ENCODE results near the gene PYGM.

Gene PYGM

DNA sequence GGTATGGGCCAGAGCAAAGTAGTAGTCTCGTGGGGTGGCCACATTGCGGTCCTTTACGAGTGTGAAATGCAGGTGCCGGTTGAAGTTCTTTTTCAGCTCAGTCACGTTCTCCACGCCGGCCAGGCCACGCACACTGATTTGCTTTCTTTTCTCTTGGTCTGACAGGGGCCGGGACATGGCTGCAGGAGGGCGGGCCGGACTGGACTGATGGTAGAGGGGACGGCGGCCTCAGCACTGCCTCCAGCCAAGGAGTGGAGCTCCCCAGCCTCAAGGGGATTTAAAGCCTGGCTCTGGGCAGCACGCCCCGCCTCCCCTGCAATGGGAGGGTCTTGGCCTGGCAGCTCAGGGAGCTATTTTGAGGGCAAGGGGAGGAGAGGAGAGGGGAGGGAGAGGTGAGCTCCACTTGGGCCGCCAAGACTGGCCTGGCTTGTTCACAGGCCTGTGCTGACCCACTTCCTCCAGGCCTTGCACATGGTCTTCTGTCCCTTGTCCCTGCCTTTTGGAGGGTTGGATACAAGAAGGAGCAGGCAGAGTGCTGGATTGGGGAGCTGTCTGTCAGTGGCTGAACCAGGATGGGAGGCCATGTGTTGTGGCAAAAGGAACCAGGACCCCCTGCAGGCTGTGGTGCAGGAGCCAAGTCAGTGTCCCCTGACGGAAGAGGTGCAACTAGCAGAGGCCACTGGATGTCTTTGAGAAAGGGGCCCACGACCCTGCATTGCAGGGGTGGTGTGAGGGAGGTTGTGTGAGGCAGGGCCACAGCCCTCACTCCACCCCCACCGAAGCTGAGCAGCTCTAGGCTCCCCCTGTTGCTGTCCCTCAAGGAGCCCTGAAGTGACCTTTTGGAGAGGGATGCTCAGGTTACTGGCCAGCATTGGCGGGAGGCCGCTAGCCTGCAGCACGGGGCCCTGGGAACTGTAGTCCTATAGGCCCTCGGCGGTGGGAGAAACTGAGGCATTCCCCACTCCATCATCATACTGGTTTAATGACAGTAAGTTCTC is at the start of gene PYGM:
Gene PYGM (minus strand): TSS at position 253 of the 998 bp plus-strand sequence. CDS start 76 bp downstream, at position 177.
- no peak for DNase-seq

DNA sequence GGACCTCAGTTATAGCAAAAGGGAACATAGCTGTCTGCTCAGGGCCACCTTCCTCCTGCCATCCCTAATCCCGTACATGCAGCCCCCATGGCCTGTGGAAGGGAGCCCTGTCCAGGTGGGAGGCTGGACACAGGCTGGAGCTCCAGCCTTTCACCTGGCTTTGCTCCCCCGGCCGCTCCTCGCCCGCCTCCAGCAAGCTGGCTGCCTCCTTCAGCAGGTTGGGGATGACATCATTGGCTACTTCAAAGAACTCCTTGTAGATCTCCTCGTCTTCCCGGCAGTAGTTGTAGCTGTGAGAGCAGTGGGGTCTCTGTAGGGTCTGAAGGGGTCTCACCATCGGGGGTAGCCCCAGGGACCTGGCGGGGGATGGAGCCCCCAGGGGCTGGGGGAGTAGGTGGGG is 45.7 kb upstream of the PYGM start:
- DNase-seq = no peak

DNA sequence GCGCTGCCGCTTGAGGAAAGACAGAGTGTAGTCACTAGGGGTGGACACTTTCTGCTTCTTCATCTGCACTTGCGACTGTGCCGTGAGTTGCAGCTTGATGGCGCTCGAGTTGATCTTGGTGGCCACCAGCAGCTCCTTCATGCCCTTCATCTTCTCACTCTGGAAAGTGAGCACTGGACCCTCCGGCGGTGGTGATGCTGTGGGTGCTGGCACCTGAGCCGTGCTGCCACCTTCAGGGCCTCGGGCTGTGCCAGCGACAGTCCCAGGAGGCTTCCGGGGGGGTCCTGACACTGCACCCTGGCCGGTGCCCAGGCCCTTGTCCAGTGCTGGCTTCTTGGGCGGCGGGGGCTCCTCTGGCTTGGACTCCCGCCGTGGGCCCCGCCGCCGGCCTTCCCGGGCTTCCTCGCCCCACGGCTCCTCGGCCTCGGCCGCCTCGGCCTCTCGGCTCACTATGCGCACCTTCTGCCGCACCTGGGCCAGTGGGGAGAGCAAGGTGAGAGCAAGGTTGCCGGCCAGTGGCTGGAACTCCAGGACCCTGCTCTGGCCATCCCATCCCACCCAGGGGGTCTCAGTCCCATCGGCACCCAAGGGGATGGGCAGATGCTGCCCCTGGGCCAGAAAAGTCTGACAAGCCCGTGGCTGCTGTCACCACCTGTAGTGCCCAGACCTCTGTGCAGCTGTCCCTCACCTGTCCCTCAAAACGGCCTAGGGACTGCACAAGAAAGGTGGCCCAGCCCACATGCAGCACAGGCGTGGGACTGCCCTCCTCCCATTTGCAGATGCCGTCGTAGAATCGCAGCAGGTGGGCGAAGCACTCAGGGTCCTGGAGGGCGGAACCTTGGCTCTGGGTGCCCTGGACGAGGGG is 44.8 kb upstream of the PYGM start:
- DNase-seq = no peak

DNA sequence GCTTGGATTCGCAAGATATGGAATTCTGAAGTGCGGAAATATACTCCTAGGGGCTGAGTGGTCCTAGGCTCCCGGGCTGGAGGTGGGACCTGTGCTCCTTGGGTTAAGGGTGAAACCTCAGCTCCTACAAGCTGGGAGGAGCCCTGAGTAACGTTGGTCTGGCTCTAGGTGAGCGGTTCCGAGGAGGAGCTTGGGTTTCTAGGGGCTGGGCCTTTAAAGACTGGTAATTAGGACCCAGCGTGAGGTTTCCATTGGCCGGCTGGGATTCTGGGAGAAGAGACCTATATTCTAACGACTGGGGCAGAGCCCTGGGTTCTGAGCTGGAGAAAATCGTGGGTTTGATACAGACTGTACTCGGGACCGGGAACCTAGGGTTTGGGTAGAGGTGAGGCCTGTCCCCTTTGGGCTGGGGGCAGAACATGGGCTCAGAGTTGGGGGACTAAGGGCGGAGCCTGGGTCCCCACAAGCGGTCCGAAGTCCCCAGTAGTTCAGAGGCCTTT is 44.1 kb upstream of the PYGM start:
- no peak for DNase-seq

DNA sequence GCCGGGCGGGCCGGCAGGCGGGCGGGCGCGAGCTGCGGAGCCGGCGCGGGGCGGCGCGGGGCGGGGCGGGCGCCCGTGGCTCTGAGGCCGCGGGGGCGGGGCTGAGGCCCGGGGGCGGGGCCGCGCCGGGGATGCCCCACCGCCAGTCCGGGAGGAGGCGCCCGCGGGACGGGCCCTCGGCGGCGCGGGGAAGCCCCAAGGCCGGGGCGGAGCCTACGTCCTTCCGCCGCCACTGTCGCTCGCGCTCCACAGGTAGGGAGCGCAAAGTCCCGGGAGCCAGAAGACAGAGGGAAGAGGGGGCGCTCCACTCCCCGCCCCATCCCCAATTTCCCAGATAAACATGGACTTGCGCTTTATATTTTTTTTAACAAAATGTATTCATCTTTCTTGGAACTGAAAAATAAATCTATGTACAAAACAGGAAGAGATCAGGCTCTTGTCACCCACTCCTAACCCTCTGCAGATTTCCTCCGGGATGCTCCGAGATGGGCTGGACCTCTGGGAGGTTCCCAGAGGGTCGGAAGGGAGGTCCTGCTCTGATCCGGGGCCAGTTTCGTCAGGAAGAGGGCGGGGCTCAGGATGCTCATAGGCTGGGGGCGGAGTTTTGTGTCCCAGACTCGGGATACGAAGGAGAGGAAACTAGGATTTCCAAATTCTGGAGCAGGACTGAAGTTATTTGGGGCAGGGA is 43.5 kb upstream of the PYGM start, which contains the start of gene MAP4K2:
Gene MAP4K2 (minus strand): TSS at position 57 of the 688 bp plus-strand sequence. CDS start 65 bp downstream, outside the sequence.
- peak; percentile 36 to 63 for DNase-seq

DNA sequence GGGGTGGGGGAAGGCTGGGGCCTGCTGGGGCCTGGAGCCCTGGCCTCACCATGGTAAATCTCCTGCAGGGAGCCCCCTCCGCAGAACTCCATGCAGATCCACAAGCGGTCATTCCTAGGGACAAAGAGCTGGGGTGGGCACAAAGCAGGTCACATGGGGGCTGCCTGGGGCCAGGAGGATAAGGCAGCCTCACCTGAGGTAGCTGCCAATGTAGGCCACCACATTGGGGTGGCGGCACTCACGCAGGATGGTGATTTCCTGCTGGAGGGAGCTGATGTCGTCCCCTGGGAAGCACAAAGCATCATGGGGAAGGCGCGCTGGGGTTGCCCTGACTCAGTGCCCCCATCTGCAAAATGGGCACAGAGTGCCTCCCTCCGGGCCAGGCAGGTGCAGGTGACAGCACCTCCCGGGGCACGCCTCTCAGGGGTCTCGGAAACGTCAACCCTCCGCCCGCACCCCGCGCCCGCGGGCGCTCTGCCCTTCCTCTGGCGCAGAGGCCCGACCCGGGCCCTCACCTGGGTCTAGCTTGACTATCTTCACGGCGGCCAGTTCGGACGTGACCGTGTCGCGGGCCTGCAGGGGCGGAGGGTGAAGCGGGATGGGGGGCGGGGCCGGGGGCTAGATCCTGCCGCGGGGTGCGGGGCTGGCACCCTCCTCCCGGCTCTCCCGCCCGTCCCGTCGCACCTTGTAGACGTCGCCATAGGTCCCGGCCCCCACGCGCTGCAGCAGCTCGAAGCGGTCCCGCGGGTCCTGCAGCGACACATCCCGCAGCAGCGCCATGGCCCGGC is 42.8 kb upstream of the PYGM start:
- DNase-seq = no peak

DNA sequence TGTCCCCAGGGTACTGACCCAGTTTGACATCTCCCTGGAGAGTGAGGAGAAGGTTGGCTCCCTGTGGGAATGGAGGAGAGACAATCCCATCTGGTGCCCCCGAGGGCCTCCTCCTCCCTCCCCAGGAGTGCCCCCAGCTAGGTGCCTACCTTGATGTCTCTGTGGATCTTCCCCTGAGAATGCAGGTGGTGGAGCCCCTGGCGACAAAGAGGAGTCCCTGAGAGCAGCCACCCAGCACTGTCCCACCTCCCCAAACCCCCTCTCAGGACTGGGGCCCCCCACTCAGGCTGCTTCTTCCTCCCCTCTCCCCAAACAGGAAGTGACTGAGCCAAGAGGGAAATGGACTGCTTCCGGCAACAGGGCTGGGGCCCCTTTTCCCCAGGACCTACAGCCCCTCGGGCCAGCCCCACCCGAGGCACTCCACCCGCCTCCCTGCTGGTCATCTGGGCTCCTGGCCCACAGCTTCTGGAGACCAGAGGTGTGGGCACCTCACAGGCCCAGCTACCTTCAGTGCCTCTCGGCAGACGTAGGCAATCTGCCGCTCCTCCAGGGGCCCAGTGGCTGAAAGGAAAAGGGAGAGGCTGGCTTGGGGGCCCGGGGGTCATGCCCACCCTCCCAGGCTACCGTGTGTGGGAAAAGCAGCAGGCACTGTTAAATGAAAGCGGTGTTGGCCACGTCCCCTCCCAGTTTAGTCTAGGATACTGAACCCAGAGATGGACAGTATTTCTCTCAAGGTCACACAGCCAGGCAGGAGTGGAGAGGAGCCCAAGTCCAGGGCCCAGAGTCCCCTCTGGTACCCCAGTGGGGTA is 42.0 kb upstream of the PYGM start:
- DNase-seq = no peak

DNA sequence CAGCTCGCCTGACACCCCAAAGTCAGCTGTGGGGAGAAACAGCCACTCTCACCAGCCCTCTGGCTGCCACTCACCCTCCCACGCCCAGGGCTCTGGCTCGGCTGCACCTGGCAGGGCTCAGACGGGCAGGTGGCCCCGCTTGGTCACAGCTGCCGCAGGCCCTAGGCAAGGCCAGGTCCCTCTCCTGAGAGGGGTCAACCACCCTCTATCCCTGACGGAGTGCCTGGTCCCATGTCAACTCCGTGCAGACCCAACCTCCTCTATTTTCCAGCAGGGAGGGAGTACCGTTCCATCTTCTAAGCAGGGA is 41.3 kb upstream of the PYGM start:
- DNase-seq = no peak

DNA sequence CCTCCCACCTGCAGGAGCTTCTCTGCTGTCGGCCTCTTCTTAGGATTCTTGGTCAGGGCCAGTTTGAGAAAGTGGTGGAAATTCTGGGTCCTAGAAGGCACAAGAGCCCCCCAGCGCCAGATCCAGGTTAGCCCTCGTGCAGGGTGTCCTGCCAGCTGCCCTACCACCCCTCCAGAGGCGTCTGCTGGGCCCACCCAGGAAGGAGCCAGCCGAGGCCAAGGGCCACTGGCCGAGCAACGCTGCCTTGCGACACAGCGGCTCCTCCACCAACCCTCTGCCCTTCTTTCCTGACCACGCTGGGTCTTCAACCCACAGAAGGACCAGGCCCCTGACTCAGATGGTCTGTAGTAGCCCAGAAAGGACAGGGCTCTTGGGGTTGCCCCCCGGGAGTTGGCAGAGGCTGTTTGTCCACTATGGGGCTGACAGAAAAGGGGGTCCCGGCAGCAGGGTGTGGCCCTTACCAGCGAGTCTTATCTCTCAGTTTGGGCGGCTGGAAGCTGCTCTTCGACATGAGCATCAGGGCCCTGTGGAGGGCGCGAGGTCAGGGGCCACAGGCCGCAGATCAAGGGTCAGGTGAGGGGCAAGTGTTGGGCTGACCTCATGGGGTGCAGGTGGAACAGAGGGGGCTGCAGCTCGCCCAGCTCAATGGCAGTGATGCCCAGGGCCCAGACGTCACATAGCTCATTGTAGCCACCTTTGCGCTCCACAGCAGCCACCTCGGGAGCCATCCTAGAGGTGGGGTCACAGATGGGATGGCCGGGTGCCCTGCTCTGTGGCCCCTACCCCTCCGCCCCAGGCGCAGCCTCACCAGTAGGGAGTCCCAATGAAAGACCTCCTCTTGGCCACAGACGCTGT is 40.8 kb upstream of the PYGM start:
- DNase-seq = no peak

DNA sequence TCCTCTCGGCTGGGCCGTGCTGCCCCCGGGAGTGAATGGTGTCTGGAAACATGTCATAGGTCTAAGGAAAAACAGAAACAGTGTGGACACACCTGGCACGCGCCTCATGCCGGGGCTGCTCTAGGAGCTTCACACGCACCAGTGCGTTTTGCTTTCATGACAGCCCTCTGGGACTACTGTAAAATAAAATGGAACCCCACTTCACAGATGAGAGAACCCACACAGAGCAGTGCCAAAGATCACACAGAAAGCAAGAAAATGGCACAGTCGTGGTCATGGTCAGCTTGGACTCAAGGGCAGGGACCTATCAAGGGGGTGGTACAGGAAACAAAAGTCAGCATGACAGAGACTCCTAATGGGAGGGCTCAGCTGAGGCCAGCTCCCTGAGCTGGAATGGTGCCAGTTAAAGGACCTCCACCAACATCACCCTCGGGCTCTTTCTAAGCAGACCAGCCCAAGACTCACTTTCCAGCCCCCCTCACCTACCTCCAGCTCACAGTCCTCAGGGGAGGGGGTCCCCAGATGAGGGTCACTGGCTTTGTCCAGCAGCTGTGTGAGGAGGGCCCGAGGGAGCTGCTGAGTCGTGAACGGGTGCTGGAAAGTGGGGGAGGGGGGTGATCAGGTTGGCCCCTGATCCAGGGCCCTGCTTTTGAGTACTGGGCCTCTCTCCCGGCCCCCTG is 40.0 kb upstream of the PYGM start:
- DNase-seq = no peak

DNA sequence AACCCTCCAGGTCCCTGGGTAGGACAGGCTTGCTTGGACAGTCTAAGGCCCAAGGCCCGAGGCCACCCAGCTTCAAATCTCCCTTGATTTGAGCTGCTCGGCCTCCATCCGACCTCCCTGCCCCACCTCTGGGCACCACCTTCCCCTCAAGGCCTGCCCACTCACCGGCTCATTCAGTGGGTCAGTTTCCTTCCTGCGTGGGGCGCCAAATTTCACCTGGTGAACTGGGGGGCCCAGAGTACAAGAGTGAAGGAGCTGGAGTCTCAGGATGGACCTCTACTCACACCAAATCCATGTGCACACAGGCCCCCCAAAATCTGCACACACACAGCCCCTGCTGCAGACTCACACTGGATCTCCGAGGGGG is 39.5 kb upstream of the PYGM start:
- no peak for DNase-seq

DNA sequence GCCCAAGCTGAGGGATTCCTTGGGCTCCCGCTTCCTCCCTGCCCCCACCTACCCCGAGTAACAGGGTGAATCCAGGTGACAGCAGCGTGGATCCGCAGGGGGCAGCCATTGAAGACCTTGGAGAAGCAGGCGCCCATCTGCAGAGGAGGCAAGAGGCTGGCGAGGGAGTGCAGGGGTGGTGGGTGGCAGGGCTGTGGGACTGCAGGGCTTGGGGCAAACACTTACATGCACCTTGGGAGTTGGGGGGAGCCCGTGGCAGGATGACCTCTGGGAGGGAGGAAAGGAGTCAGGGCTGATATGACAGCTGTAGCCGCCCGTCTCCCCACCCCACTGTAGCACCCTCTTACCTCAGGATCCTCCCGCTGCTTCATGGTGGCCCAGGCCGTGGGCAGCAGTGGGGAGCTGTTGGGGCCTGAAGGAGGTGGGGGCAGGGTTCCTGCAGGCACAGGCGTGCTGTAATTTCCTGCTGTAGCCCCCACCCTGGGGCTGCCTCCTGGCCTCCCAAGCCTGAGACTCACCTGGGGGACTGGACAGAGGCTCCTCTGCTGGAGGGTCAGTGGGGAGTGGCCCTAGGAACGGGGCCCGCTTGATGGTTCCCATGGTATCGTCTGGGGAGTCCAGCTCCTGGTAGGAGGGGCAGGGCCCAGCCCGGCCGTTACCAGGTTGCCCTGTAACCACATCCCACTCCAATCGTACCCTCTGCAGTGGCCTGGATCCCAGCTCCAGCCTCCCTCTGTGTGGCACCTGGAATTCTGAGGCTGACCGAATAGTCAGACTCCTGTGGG is 37.2 kb upstream of the PYGM start:
- no peak for DNase-seq

DNA sequence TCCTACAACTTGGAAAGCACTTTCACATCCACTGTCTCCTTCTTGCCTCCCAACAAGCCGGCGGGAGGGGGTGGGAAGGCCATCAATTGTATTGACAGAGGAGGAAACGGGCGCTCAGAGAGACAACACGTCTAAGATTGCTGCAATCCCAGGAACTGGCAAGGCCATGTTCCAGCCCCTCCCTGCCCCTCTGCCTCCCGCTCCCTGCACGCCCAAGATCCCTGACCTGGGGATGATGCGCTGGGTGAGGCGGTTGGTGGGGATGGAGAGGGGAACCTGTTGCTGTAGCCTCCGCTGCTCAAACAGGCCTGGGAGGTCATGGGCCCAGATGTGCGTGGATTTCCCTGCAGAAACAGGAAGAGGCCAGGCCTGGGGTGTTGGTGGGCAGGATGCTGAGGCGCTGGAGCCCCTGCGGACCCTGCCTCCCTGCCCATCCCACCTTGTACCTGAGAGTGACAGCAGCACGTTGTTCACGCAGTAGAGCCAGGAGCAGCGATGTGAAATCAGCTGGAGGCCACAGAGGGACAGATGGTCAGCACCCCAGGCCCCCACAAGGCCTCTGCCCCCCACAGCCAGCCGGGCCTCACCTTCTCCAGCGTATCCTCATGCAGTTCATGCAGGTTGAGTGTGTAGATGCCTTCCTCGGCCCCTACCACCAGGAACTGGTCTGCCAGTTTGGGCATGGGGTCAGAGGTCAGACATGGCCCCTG is 36.4 kb upstream of the PYGM start:
- DNase-seq = no peak

DNA sequence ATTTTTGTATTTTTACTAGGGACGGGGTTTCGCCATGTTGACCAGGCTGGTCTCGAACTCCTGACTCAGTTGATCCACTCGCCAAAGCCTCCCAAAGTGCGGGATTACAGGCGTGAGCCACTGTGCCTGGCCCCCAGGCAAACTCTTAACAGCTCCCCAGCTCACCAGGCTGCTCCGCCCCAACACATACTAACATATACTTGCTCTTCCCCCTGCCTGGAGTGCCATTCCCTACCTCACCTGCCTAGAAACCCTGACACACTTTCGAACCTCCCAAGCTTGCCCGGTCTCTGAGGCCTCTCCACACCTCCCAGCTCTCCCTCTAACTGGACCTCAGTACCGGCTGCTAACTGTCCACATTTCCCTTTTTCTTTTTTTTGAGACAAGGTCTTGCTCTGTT is 34.8 kb upstream of the PYGM start:
- DNase-seq = no peak

DNA sequence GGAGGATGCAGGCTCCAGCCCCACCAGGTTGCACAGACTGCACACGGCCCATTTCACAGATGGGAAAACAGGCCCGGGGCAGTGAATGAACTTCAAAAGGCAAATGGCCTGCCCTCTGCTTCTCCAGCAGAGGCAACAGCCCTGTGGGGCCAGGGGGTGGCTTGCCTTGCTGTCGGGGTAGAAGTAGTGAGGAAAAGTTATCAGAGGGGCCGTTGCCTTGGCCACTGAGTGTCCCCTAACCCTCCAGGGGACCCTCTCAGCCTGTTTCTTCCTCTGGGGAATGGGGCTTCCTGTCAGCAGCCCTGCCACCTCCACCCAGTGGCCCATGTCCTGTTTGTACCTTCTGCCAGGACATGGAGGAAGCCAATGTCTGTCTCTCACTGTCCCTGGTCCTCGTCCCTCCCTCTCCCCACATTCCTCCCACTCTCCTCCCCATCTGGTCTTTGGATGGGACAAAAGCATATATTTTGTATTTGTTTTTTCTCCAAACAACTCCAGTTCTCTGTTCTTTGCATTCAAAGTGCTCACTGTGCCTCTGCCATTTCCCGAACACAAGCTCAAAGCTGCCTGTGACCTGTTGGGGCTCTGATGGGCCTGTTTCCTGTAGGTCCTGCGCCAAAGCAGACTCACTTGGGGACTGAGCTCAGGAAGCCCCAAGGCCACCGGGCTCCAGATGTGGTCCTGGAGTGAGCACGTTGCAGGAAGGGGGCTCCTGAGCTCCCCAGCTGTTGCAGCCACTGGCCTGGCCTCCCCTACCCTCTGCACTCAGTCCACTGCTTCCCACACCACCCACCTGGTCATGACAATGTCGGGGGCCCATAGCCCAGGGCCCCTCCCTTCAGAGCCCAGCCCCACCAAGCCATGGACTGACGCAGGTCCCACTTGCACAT is 33.7 kb upstream of the PYGM start:
- no peak for DNase-seq

DNA sequence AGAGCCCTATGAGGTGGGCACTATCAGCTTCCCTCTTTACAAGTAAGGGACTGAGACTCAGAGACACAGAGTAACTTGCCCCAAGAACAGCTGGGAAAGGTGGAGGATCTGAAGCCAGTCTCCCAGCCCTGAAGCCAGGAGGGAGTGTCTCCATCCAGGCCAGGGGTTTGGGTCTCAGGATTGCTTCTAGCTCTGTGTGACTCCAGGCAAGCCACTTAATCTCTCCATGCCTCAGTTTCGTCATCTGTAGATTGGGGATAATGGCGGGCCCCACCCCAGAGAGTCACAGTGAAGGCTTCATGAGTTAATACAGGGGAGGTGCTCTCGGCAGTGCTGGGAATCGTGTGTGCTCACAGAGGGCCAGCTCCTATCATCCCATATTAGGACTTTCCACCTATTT is 32.7 kb upstream of the PYGM start:
- no peak for DNase-seq

DNA sequence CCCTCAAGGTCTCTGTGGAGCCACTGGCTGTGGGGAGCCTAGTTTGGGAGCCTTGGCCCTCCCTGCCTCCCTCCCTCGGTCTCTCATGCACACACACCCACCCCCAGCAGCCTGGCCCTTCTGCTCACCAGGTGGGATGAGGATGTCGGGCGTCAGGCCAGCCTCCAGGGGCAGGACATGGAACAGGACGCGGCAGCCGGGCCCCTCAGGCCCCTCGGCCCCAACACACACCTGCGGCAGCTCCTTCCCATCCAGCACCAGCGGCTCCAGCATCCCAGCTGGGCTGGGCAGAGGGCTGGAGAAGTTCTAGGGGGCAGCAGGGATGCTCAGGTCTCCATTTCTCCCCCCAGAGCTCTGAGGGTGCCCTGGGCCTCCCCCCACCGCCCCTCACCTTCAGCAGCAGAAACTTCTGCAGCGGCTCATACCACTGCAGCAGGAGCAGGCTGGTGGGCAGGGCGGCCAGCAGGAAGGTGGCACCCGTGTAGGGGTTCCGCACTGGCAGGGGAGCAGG is 32.1 kb upstream of the PYGM start:
- DNase-seq = no peak
